Tibial nerve (tissue), 3 donors: ENCODE measurements around the gene OLFM2.

Source experiments
- POLR2A ChIP-seq, 2 donors: fragments of 450-650 bp; IDR thresholded peaks; one replicate each; pipeline ENCODE4 v1.6.1; 2017; ENCODE audit warnings: antibody characterized with exemption in 2 of 2, mild to moderate bottlenecking in 2 of 2, moderate library complexity in 2 of 2
- TF ChIP-seq, protein P1 (sequence below), 5 experiments: fragments of 200-600 bp in 3 of 5; fragments of 450-650 bp in 2 of 5; sonication (generic) in 3 of 5; IDR thresholded peaks; one replicate each; pipeline ENCODE4 v1.5.1; 2016 to 2019; ENCODE audit warnings: antibody characterized with exemption in 5 of 5, mild to moderate bottlenecking in 3 of 5, moderate library complexity in 2 of 5

DNA sequence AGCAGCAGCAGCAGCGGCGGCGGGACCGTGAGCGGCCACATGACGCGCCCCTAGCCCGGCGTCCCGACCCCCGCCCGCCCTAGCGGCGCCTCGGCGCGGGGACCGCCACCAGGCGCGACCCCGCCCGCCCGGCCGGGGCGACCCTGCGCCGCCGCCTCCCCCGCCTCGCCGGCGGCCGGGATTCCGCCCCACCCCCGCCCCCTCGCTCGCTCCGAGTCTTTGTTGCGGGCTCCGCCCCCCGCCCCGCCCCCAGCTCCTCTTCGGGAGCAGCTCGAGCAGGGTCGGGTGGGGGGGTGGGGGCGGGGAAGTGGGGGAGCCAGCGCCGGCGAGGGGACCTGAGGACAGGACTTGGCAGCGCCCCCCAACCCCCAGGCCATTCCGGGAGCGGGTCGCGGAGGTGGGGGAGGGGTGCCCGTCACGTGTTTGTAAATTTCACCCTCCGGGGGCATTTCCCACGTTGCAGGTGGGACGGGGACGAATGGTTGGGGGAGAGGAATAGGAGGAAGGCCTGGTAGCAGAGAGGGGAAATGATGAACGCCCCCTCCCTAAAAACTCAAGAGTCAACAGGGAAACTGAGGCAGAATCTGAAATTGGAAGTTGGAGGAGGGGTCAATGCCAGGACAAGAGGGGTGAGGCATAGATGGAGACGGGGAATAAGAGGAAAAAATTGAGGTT, at the start of gene OLFM2:
- TF ChIP-seq POLR2A (IDR thresholded peaks at IDR 0.05), result no peak
- TF ChIP-seq, protein P1, sequence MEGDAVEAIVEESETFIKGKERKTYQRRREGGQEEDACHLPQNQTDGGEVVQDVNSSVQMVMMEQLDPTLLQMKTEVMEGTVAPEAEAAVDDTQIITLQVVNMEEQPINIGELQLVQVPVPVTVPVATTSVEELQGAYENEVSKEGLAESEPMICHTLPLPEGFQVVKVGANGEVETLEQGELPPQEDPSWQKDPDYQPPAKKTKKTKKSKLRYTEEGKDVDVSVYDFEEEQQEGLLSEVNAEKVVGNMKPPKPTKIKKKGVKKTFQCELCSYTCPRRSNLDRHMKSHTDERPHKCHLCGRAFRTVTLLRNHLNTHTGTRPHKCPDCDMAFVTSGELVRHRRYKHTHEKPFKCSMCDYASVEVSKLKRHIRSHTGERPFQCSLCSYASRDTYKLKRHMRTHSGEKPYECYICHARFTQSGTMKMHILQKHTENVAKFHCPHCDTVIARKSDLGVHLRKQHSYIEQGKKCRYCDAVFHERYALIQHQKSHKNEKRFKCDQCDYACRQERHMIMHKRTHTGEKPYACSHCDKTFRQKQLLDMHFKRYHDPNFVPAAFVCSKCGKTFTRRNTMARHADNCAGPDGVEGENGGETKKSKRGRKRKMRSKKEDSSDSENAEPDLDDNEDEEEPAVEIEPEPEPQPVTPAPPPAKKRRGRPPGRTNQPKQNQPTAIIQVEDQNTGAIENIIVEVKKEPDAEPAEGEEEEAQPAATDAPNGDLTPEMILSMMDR (IDR thresholded peaks at IDR 0.05), result no peak
